GM12878 (cell line): ENCODE measurements around the gene CRYGA. TPM values are rescaled to one million over a fixed set of nuclear protein-coding genes. Genes with fewer than 3 reads are reported as not detected.

ENCODE experiments used
- ATAC-seq: fragments of 200-7000 bp; cut with Tn5 transposase; 3 replicates; pipeline ENCODE4 v1.9.1; 2020; ENCODE audit warnings: mild to moderate bottlenecking, moderate library complexity
- BruUV-seq: library from RNA; stranded (reverse); fragments of 400-500 nt; replicated peaks from 2 replicates; lab custom pipeline; 2021; lab: Mats Ljungman, UMichigan
- CTCF ChIA-PET: fragments of 300-600 bp; sonication (Branson Sonifier 250); formaldehyde crosslinking; extraction: SDS; loops from one replicate; lab custom pipeline; 2021; ENCODE audit warnings: inconsistent platforms; lab: Yijun Ruan, JAX
- POLR2A ChIA-PET: fragments of 350-600 bp; formaldehyde crosslinking; extraction: SDS; loops from one replicate; lab custom pipeline; 2021; ENCODE audit warnings: inconsistent platforms; lab: Charles Lee
- RAD21 ChIA-PET: fragments of 300-600 bp; sonication (Branson Sonifier 250); formaldehyde crosslinking; loops from one replicate; lab custom pipeline; 2023; ENCODE audit warnings: antibody characterized with exemption; ENCODE audit not compliant: unreplicated experiment; lab: Charles Lee
- SMC1A ChIA-PET: fragments of 300-600 bp; sonication (Branson Sonifier 250); formaldehyde crosslinking; loops from one replicate; lab custom pipeline; 2023; ENCODE audit not compliant: unreplicated experiment, uncharacterized antibody; lab: Charles Lee
- DNase-seq: peaks from one replicate; pipeline ENCODE4 v3.0.0-alpha.2; 2011; ENCODE audit warnings: low read depth, low spot score
- FAIRE-seq: peaks from 3 replicates; lab custom pipeline; 2011; peaks lifted over from hg19 to GRCh38; lab: Jason Lieb, UNC
- H2AFZ ChIP-seq: 2 replicates; pipeline ENCODE4 v1.6.0; 2011; ENCODE audit warnings: low read depth, low read length, control low read depth; ENCODE audit not compliant: control insufficient read depth
- H3K27ac ChIP-seq: 2 replicates; pipeline ENCODE4 v1.5.1; 2011; ENCODE audit warnings: control low read depth; ENCODE audit not compliant: control insufficient read depth, insufficient read depth
- H3K27me3 ChIP-seq, 2 experiments: replicated peaks in 1 of 2; 2 replicates each; pipeline versions ENCODE4 v1.6.0 to v1.6.1; 2011; ENCODE audit warnings: low read length in 1 of 2; ENCODE audit not compliant: control insufficient read depth in 2 of 2, insufficient read depth in 2 of 2
- H3K36me3 ChIP-seq, 2 experiments: 2 replicates each; pipeline ENCODE4 v1.5.1; 2011; ENCODE audit warnings: low read length in 1 of 2; ENCODE audit not compliant: control insufficient read depth in 2 of 2, insufficient read depth in 2 of 2
- H3K4me1 ChIP-seq: 2 replicates; pipeline ENCODE4 v1.6.1; 2011; ENCODE audit warnings: mild to moderate bottlenecking, low read length, moderate library complexity, mixed read lengths; ENCODE audit not compliant: control insufficient read depth, insufficient read depth
- H3K4me2 ChIP-seq: 2 replicates; pipeline ENCODE4 v1.6.0; 2011; ENCODE audit warnings: control low read depth; ENCODE audit not compliant: control insufficient read depth, insufficient read depth
- H3K4me3 ChIP-seq: fragments of 200-600 bp; sonication (generic); 2 replicates; pipeline ENCODE4 v1.5.1; 2016
- H3K79me2 ChIP-seq: 2 replicates; pipeline ENCODE4 v1.6.0; 2011; ENCODE audit warnings: low read length; ENCODE audit not compliant: control insufficient read depth, insufficient read depth
- H3K9ac ChIP-seq: 2 replicates; pipeline ENCODE4 v1.8.0; 2011; ENCODE audit warnings: low read length, control low read depth, mixed read lengths; ENCODE audit not compliant: control insufficient read depth, insufficient read depth
- H3K9me3 ChIP-seq: replicated peaks from 3 replicates; pipeline ENCODE4 v1.5.1; 2011; ENCODE audit warnings: mild to moderate bottlenecking, low read length; ENCODE audit not compliant: control insufficient read depth, insufficient read depth
- H4K20me1 ChIP-seq: 2 replicates; pipeline ENCODE4 v1.6.0; 2011; ENCODE audit not compliant: control insufficient read depth, insufficient read depth
- CTCF ChIP-seq, 3 experiments: IDR thresholded peaks in 2 of 3; conservative IDR thresholded peaks in 1 of 3; 2 replicates each; pipeline ENCODE4 v1.5.1; 2011; ENCODE audit warnings: low read depth in 3 of 3, low read length in 3 of 3, mild to moderate bottlenecking in 3 of 3, control low read depth in 2 of 3, moderate library complexity in 2 of 3, inconsistent platforms in 1 of 3, mixed read lengths in 1 of 3; ENCODE audit not compliant: control insufficient read depth in 2 of 3, insufficient read depth in 1 of 3; ENCODE audit errors: extremely low read depth in 1 of 3
- GATAD2B ChIP-seq: fragments of 450-650 bp; conservative IDR thresholded peaks from 2 replicates; pipeline ENCODE4 v1.6.1; 2017; ENCODE audit warnings: low read depth, mild to moderate bottlenecking, moderate library complexity
- KLF5 ChIP-seq: fragments of 450-650 bp; IDR thresholded peaks from 2 replicates; pipeline ENCODE4 v1.6.1; 2014; ENCODE audit warnings: mild to moderate bottlenecking; ENCODE audit not compliant: partially characterized antibody
- POLR2AphosphoS2 ChIP-seq: IDR thresholded peaks from 2 replicates; pipeline ENCODE4 v1.6.1; 2011; ENCODE audit warnings: low read depth, mild to moderate bottlenecking, low read length, improper control_type of control experiment, moderate library complexity
- WGBS: methylation state at CpG from one replicate; pipeline ENCODE4 v1.1.6; 2016; ENCODE audit warnings: low lambda C conversion rate; ENCODE audit not compliant: insufficient replicate concordance, insufficient coverage; ENCODE audit errors: missing lambda C conversion rate; 5-methylcytosine and 5-hydroxymethylcytosine counted together
- in situ Hi-C: fragments of 300-500 bp; cut with MboI; formaldehyde crosslinking; loops from 9 replicates; pipeline ENCODE4 v1.14.3; 2018; ENCODE audit warnings: mixed read lengths
- intact Hi-C: fragments of 100-400 bp; cut with micrococcal nuclease; formaldehyde crosslinking; loops from one replicate; pipeline ENCODE4 v1.14.2; 2022; ENCODE audit not compliant: unreplicated experiment
- polyA plus RNA-seq, 11 experiments: library from polyadenylated mRNA; depleted of rRNA in 4 of 11; unstranded in 6 of 11; stranded (reverse) in 5 of 11; fragments of >200 nt; fragmentation: Nextera tagmentation in 4 of 11; fragmentation: Illumina TruSeq in 1 of 11; extraction: Ambion mirVana in 4 of 11; extraction: Trizol in 1 of 11; gene quantifications; 1 replicate in 1 of 11; 2 replicates in 10 of 11; pipeline versions ENCODE4 v1.2.1 to v1.2.3, GENCODE V29; 2011 to 2016; ENCODE audit warnings: inconsistent platforms in 2 of 11, missing spikeins in 2 of 11, low read depth in 1 of 11
- total RNA-seq, 4 experiments: library from RNA; depleted of rRNA in 3 of 4; stranded (reverse); fragments of >200 nt in 3 of 4; fragmentation: Illumina TruSeq in 1 of 4; extraction: Trizol in 1 of 4; gene quantifications; 2 replicates each; pipeline versions ENCODE4 v1.2.1 to v1.2.3, GENCODE V29; 2013 to 2021
- TF ChIP-seq, protein P1 (sequence below): fragments of 450-650 bp; IDR thresholded peaks from 2 replicates; pipeline ENCODE4 v1.6.1; 2017; ENCODE audit warnings: antibody characterized with exemption, mild to moderate bottlenecking, moderate library complexity
- TF ChIP-seq, protein P2 (sequence below): fragments of 450-650 bp; IDR thresholded peaks from 2 replicates; pipeline ENCODE4 v1.6.1; 2016; ENCODE audit warnings: mild to moderate bottlenecking, moderate library complexity, borderline replicate concordance

Gene CRYGA
- total and polyA plus RNA-seq, 10 of the 15 experiments (the other 5 are each of a cell fraction or from before 2014, with no cell fraction given), result not detected

DNA sequence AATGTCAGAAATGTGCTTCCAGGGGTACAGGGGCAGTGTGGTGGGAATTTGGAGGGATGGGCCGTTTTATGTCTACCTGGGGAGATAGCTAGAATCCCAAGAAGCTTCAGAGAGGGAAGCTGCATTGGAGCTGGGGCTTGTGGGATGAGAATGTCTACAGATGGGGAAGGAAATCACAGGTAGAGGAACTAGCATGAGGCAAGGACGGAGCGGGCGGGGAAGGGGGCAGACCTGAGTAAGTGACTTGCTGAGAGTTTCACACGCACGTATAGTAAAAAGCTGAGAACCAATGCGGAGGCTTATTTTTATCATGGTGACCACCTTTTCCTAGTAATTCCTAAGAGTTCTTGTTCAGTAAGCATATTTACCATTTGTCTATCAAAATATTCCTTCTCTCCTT lies 20.1 kb upstream of the CRYGA start:
- intact Hi-C loops, result no loop called here
- WGBS, result 51% methylated on average over 7 of the region's 7 CpGs
- ChIA-PET SMC1A (no interaction called here), POLR2A (no interaction called here), RAD21 (no interaction called here), CTCF (interaction anchor here (3.0 kb wide), 1 partner anchor 8 kb away, joined by 18 read pairs; no protein-coding TSS in a partner anchor)
- Histone ChIP-seq H3K79me2 (no peaks in the 10 kb centered on the region), H3K27ac (no peak overlapping the region), H3K4me1 (no peaks in the 10 kb centered on the region), H2AFZ (no peak overlapping the region)
- TF ChIP-seq POLR2AphosphoS2 (no peak), KLF5 (no peak)
- TF ChIP-seq, protein P1, sequence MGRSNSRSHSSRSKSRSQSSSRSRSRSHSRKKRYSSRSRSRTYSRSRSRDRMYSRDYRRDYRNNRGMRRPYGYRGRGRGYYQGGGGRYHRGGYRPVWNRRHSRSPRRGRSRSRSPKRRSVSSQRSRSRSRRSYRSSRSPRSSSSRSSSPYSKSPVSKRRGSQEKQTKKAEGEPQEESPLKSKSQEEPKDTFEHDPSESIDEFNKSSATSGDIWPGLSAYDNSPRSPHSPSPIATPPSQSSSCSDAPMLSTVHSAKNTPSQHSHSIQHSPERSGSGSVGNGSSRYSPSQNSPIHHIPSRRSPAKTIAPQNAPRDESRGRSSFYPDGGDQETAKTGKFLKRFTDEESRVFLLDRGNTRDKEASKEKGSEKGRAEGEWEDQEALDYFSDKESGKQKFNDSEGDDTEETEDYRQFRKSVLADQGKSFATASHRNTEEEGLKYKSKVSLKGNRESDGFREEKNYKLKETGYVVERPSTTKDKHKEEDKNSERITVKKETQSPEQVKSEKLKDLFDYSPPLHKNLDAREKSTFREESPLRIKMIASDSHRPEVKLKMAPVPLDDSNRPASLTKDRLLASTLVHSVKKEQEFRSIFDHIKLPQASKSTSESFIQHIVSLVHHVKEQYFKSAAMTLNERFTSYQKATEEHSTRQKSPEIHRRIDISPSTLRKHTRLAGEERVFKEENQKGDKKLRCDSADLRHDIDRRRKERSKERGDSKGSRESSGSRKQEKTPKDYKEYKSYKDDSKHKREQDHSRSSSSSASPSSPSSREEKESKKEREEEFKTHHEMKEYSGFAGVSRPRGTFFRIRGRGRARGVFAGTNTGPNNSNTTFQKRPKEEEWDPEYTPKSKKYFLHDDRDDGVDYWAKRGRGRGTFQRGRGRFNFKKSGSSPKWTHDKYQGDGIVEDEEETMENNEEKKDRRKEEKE, result no peak
- TF ChIP-seq, all 136 proteins: peak for 0
- BruUV-seq, result no TSS peak
- FAIRE-seq, result no peak
- Histone ChIP-seq H3K4me2 (no peak overlapping the region), H3K9me3 (no peaks in the 10 kb centered on the region), H3K9ac (no peak overlapping the region), H3K27me3 (peaks cover 0 to 6% of the 10 kb centered on the region in 2 experiments; a peak in 1 of 4 replicates), H3K4me3 (no peak overlapping the region), H3K36me3 (no peaks in the 10 kb centered on the region), H4K20me1 (no peaks in the 10 kb centered on the region)
- ATAC-seq, result no peak
- in situ Hi-C loops, result loop anchor here (25.0 kb wide), 1 partner anchor 1029 kb away; no protein-coding TSS in a partner anchor
- DNase-seq, result no peak

GRCh38 chr2:208182835-208183234 lies 19.4 kb upstream of the CRYGA start:
- Histone ChIP-seq H3K9ac (no peak overlapping the region), H3K79me2 (no peaks in the 10 kb centered on the region), H3K27me3 (peaks cover 0 to 6% of the 10 kb centered on the region in 2 experiments; a peak in 1 of 4 replicates), H4K20me1 (no peaks in the 10 kb centered on the region)
- SMC1A ChIA-PET, result no interaction called here
- DNase-seq, result no peak
- 30% methylated on average over 3 of the region's 3 CpGs for WGBS
- no TSS peak for BruUV-seq
- TF ChIP-seq, protein P2, sequence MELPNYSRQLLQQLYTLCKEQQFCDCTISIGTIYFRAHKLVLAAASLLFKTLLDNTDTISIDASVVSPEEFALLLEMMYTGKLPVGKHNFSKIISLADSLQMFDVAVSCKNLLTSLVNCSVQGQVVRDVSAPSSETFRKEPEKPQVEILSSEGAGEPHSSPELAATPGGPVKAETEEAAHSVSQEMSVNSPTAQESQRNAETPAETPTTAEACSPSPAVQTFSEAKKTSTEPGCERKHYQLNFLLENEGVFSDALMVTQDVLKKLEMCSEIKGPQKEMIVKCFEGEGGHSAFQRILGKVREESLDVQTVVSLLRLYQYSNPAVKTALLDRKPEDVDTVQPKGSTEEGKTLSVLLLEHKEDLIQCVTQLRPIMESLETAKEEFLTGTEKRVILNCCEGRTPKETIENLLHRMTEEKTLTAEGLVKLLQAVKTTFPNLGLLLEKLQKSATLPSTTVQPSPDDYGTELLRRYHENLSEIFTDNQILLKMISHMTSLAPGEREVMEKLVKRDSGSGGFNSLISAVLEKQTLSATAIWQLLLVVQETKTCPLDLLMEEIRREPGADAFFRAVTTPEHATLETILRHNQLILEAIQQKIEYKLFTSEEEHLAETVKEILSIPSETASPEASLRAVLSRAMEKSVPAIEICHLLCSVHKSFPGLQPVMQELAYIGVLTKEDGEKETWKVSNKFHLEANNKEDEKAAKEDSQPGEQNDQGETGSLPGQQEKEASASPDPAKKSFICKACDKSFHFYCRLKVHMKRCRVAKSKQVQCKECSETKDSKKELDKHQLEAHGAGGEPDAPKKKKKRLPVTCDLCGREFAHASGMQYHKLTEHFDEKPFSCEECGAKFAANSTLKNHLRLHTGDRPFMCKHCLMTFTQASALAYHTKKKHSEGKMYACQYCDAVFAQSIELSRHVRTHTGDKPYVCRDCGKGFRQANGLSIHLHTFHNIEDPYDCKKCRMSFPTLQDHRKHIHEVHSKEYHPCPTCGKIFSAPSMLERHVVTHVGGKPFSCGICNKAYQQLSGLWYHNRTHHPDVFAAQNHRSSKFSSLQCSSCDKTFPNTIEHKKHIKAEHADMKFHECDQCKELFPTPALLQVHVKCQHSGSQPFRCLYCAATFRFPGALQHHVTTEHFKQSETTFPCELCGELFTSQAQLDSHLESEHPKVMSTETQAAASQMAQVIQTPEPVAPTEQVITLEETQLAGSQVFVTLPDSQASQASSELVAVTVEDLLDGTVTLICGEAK, result no peak
- TF ChIP-seq GATAD2B (no peak), CTCF (IDR thresholded peaks at IDR 0.05 in 2 of 3, conservative IDR thresholded peaks at IDR 0.05 in 1 of 3; ENCODE audit: control insufficient read depth in 2 of 3, extremely low read depth in 1 of 3, insufficient read depth in 1 of 3, low read depth in 3 of 3, low read length in 3 of 3) (no peak)
- TF ChIP-seq, all 136 proteins: peak for 0
- ChIA-PET RAD21 (no interaction called here), POLR2A (no interaction called here), CTCF (interaction anchor here (2.4 kb wide), 1 partner anchor 10 kb away, joined by 5 read pairs; no protein-coding TSS in a partner anchor)
- Histone ChIP-seq H3K36me3 (no peaks in the 10 kb centered on the region), H3K4me1 (no peaks in the 10 kb centered on the region), H2AFZ (no peak overlapping the region), H3K9me3 (no peaks in the 10 kb centered on the region), H3K4me2 (no peak overlapping the region), H3K4me3 (no peak overlapping the region), H3K27ac (no peak overlapping the region)
- intact Hi-C loops, result no loop called here
- FAIRE-seq (no peak), ATAC-seq (no peak)
- in situ Hi-C loops, result loop anchor here (25.0 kb wide), 1 partner anchor 1029 kb away; no protein-coding TSS in a partner anchor
